HEK293 (cell line): ENCODE data around the gene PDGFB.

Experiments
- CTCF ChIA-PET: fragments of 350-600 bp; formaldehyde crosslinking; extraction: SDS; loops from one replicate; lab custom pipeline; 2021; ENCODE audit warnings: antibody characterized with exemption; lab: Yijun Ruan, JAX
- POLR2A ChIA-PET: fragments of 300-600 bp; formaldehyde crosslinking; extraction: SDS; loops from one replicate; lab custom pipeline; 2020; ENCODE audit warnings: antibody characterized with exemption, inconsistent platforms; lab: Yijun Ruan, JAX
- H3K27ac ChIP-seq: fragments of 200-500 bp; sonication (Bioruptor generic); 2 replicates; pipeline ENCODE4 v1.5.1; 2014; ENCODE audit warnings: low read depth, low read length, control low read depth, inconsistent platforms; ENCODE audit errors: extremely low read depth
- H3K36me3 ChIP-seq, 2 experiments: fragments of 200-500 bp in 1 of 2; sonication (Bioruptor generic) in 1 of 2; 1 replicate in 1 of 2; 2 replicates in 1 of 2; pipeline ENCODE4 v1.5.1; 2014 to 2017; ENCODE audit warnings: inconsistent platforms in 2 of 2, low read length in 2 of 2; ENCODE audit not compliant: control insufficient read depth in 2 of 2, insufficient read depth in 1 of 2
- H3K4me1 ChIP-seq: fragments of 200-500 bp; sonication (Bioruptor generic); 2 replicates; pipeline ENCODE4 v1.5.1; 2014; ENCODE audit warnings: mild to moderate bottlenecking, low read length, inconsistent platforms; ENCODE audit not compliant: control insufficient read depth, insufficient read depth
- H3K4me3 ChIP-seq: 2 replicates; pipeline ENCODE4 v1.5.1; 2011; ENCODE audit warnings: low read depth, mild to moderate bottlenecking, control low read depth, low read length, moderate library complexity
- H3K9me3 ChIP-seq: fragments of 200-500 bp; sonication (Bioruptor generic); 2 replicates; pipeline ENCODE4 v1.5.1; 2014; ENCODE audit warnings: low read depth, low read length, inconsistent platforms; ENCODE audit not compliant: control insufficient read depth, insufficient read depth
- CTCF ChIP-seq: fragments of 450-650 bp; formaldehyde crosslinking; IDR thresholded peaks from 2 replicates; pipeline ENCODE4 v1.5.1; 2016; ENCODE audit warnings: missing biosample characterization, missing genetic modification characterization
- GLIS1 ChIP-seq: fragments of 450-650 bp; formaldehyde crosslinking; IDR thresholded peaks from 2 replicates; pipeline ENCODE4 v1.5.1; 2016; ENCODE audit warnings: missing biosample characterization, missing genetic modification characterization
- INSM2 ChIP-seq: fragments of 450-650 bp; formaldehyde crosslinking; IDR thresholded peaks from 2 replicates; pipeline ENCODE4 v1.5.1; 2016; ENCODE audit warnings: missing biosample characterization, missing genetic modification characterization
- KLF9 ChIP-seq: fragments of 450-650 bp; formaldehyde crosslinking; IDR thresholded peaks from 2 replicates; pipeline ENCODE4 v1.5.1; 2016; ENCODE audit warnings: missing biosample characterization, missing genetic modification characterization, low read depth
- SP2 ChIP-seq: fragments of 450-650 bp; formaldehyde crosslinking; IDR thresholded peaks from 2 replicates; pipeline ENCODE4 v1.5.1; 2016; ENCODE audit warnings: missing biosample characterization, missing genetic modification characterization
- ZBTB48 ChIP-seq: fragments of 450-650 bp; formaldehyde crosslinking; IDR thresholded peaks from 2 replicates; pipeline ENCODE4 v1.5.1; 2016; ENCODE audit warnings: missing biosample characterization, missing genetic modification characterization
- ZNF169 ChIP-seq: fragments of 450-650 bp; formaldehyde crosslinking; IDR thresholded peaks from 2 replicates; pipeline ENCODE4 v1.5.1; 2016; ENCODE audit warnings: missing biosample characterization, missing genetic modification characterization
- ZNF184 ChIP-seq: fragments of 450-650 bp; IDR thresholded peaks from 2 replicates; pipeline ENCODE4 v1.5.1; 2018; ENCODE audit warnings: missing biosample characterization, mild to moderate bottlenecking, missing genetic modification characterization
- ZNF214 ChIP-seq: fragments of 450-650 bp; formaldehyde crosslinking; IDR thresholded peaks from 2 replicates; pipeline ENCODE4 v1.5.1; 2017; ENCODE audit warnings: missing biosample characterization, mild to moderate bottlenecking, missing genetic modification characterization, borderline replicate concordance
- ZNF239 ChIP-seq: fragments of 450-650 bp; formaldehyde crosslinking; IDR thresholded peaks from 2 replicates; pipeline ENCODE4 v1.5.1; 2016; ENCODE audit warnings: missing biosample characterization, missing genetic modification characterization
- ZNF544 ChIP-seq: fragments of 450-650 bp; formaldehyde crosslinking; IDR thresholded peaks from 2 replicates; pipeline ENCODE4 v1.5.0; 2017; ENCODE audit warnings: missing biosample characterization, missing genetic modification characterization
- ZNF747 ChIP-seq: fragments of 450-650 bp; formaldehyde crosslinking; IDR thresholded peaks from 2 replicates; pipeline ENCODE4 v1.5.1; 2016; ENCODE audit warnings: missing biosample characterization, missing genetic modification characterization
- ZNF792 ChIP-seq: fragments of 450-650 bp; formaldehyde crosslinking; IDR thresholded peaks from 2 replicates; pipeline ENCODE4 v1.5.1; 2016; ENCODE audit warnings: missing biosample characterization, missing genetic modification characterization

Gene PDGFB

DNA sequence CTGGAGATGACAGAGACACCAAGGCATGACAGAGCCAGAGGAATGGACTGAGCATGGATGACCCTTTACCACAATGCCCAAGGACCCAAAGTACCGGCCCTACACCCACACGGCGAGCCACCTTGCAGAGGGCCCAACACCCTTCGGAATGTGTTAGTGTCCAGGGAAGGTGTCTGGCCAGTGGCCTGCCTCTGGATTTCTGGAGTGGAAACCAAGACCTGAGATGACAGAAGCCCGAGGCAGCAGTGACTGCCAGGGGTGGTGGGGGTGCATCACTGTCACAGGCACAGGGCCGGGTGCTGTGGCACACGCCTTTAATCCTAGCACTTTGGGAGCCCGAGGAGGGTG is 28.7 kb downstream of the PDGFB start:
- Histone ChIP-seq H3K27ac (no peak overlapping the region), H3K4me1 (no peaks in the 10 kb centered on the region), H3K36me3 (no peaks in the 10 kb centered on the region), H3K4me3 (no peak overlapping the region), H3K9me3 (no peaks in the 10 kb centered on the region)
- ChIA-PET CTCF (interaction anchor here (0.6 to 2.4 kb wide), 21 partner anchors 8 to 338 kb away, joined by 3 to 11 read pairs (median 4); no protein-coding TSS in a partner anchor), POLR2A (interaction anchor here (0.7 kb wide), 1 partner anchor 10 kb away, joined by 3 read pairs; no protein-coding TSS in a partner anchor)
- TF ChIP-seq ZNF544 (no peak), INSM2 (tag by site-specific recombination) (no peak), ZNF792 (tag by site-specific recombination) (no peak)

- Histone ChIP-seq H3K4me1 (no peaks in the 10 kb centered on the region), H3K4me3 (no peak overlapping the region), H3K27ac (no peak overlapping the region), H3K36me3 (no peaks in the 10 kb centered on the region), H3K9me3 (no peaks in the 10 kb centered on the region)
- POLR2A ChIA-PET, result interaction anchor here (0.7 to 1.1 kb wide), 3 partner anchors 9 to 95 kb away, joined by 3 to 4 read pairs (median 3); partner anchors contain the start of gene PDGFB
- CTCF ChIA-PET, result interaction anchor here (0.6 to 2.6 kb wide), 25 partner anchors 8 to 500 kb away, joined by 3 to 11 read pairs (median 4); no protein-coding TSS in a partner anchor
- TF ChIP-seq CTCF (tag by site-specific recombination) (peak; percentile 33; the same call in 1 of the 2 replicates), ZBTB48 (tag by site-specific recombination) (no peak), GLIS1 (tag by site-specific recombination) (peak; percentile 43)
Observed at GRCh38 chr22:39215426-39216142, 29.2 kb downstream of the PDGFB start.

- TF ChIP-seq ZNF792 (tag by site-specific recombination), result no peak
- no peak for TF ChIP-seq ZNF214 (tag by site-specific recombination)
- no peak for TF ChIP-seq ZNF169
- TF ChIP-seq SP2, result no peak
- no peak for TF ChIP-seq ZBTB48 (tag by site-specific recombination)
- TF ChIP-seq ZNF239 (tag by site-specific recombination), result no peak
- no peak for TF ChIP-seq ZNF747
- no peak for TF ChIP-seq KLF9 (tag by site-specific recombination)
- no peak for TF ChIP-seq ZNF184 (tag by site-specific recombination)
- Histone ChIP-seq H3K9me3 (no peaks in the 10 kb centered on the region), H3K27ac (no peak overlapping the region), H3K4me1 (no peaks in the 10 kb centered on the region), H3K36me3 (no peaks in the 10 kb centered on the region), H3K4me3 (no peak overlapping the region)
- ChIA-PET CTCF (interaction anchor here (0.6 to 2.6 kb wide), 21 partner anchors 10 to 500 kb away, joined by 3 to 11 read pairs (median 5); no protein-coding TSS in a partner anchor), POLR2A (interaction anchor here (0.6 to 1.4 kb wide), 4 partner anchors 30 to 244 kb away, joined by 3 to 9 read pairs (median 4); partner anchors contain the start of gene PDGFB)
Observed at GRCh38 chr22:39215070-39215396, 29.7 kb downstream of the PDGFB start.
